Measurements from ENCODE around the gene TRMT61A. TPM values are rescaled to one million over a fixed set of nuclear protein-coding genes. Genes with fewer than 3 reads are reported as not detected.

TRMT61A gene
- total and polyA plus RNA-seq, 2 experiments from 2014 or later, result 13.3 to 15.0 TPM

GRCh38 chr14:103532216-103533136 is 3.5 kb downstream of the TRMT61A start:
- Histone ChIP-seq H3K9ac (no peak overlapping the region), H3K9me3 (ENCODE audit: low read depth) (no peaks in the 10 kb centered on the region), H3F3A (ENCODE audit: insufficient read depth) (no peaks in the 10 kb centered on the region), H4K20me1 (ENCODE audit: insufficient read depth) (no peaks in the 10 kb centered on the region), H3K9me2 (ENCODE audit: insufficient read depth) (no peaks in the 10 kb centered on the region), H3K36me3 (ENCODE audit: low read depth) (no peaks in the 10 kb centered on the region), H3K27me3 (replicated peaks; ENCODE audit: insufficient read depth) (no peaks in the 10 kb centered on the region), H3K27ac (no peak overlapping the region), H3K4me3 (no peak overlapping the region), H3K4me1 (ENCODE audit: insufficient read depth) (peaks cover 15% of the 10 kb centered on the region; the same call in 1 of the 2 replicates), H3K79me2 (ENCODE audit: insufficient read depth) (peaks cover 30% of the 10 kb centered on the region), H3K4me2 (ENCODE audit: unreplicated experiment) (no peak overlapping the region), H2AFZ (no peak overlapping the region)
- in situ Hi-C loops (cut with MboI), result no loop called here
- WGBS, 2 experiments (ENCODE audit: low coverage in 1 of 2, low lambda C conversion rate in 2 of 2, missing lambda C conversion rate in 2 of 2), result 90 to 93% methylated on average over 27 to 32 of the region's 32 CpGs
- no peak for DNase-seq
- TF ChIP-seq EZH2phosphoT487 (IDR thresholded peaks at IDR 0.05; ENCODE audit: insufficient read depth, low read depth) (no peak), EZH2 (IDR thresholded peaks at IDR 0.05; ENCODE audit: insufficient read depth, poor library complexity, severe bottlenecking) (no peak)

- no peaks in the 10 kb centered on the region for H3F3A ChIP-seq (ENCODE audit: insufficient read depth)
- DNase-seq, result no peak
- H4K20me1 ChIP-seq (ENCODE audit: insufficient read depth), result no peaks in the 10 kb centered on the region
- in situ Hi-C loops (cut with MboI), result no loop called here
- H3K79me2 ChIP-seq (ENCODE audit: insufficient read depth), result peaks cover 30% of the 10 kb centered on the region
- H3K4me2 ChIP-seq (ENCODE audit: unreplicated experiment), result no peak overlapping the region
- H3K4me3 ChIP-seq, result no peak overlapping the region
- WGBS, 2 experiments (ENCODE audit: low coverage in 1 of 2, low lambda C conversion rate in 2 of 2, missing lambda C conversion rate in 2 of 2), result 87 to 89% methylated on average over 22 to 23 of the region's 23 CpGs
- H3K36me3 ChIP-seq (ENCODE audit: low read depth), result no peaks in the 10 kb centered on the region
- H3K9me2 ChIP-seq (ENCODE audit: insufficient read depth), result no peaks in the 10 kb centered on the region
- H3K4me1 ChIP-seq (ENCODE audit: insufficient read depth), result peaks cover 9% of the 10 kb centered on the region; the same call in 1 of the 2 replicates
- no peak overlapping the region for H3K9ac ChIP-seq
- no peaks in the 10 kb centered on the region for H3K9me3 ChIP-seq (ENCODE audit: low read depth)
- H3K27me3 ChIP-seq (replicated peaks; ENCODE audit: insufficient read depth), result no peaks in the 10 kb centered on the region
- H2AFZ ChIP-seq, result no peak overlapping the region
- H3K27ac ChIP-seq, result no peak overlapping the region
- no peak for TF ChIP-seq EZH2phosphoT487 (IDR thresholded peaks at IDR 0.05; ENCODE audit: insufficient read depth, low read depth)
- TF ChIP-seq EZH2 (IDR thresholded peaks at IDR 0.05; ENCODE audit: insufficient read depth, poor library complexity, severe bottlenecking), result no peak
These were observed 4.4 kb downstream of the TRMT61A start for GRCh38 chr14:103533137-103533998.

- Histone ChIP-seq H4K20me1 (ENCODE audit: insufficient read depth) (no peaks in the 10 kb centered on the region), H3K79me2 (ENCODE audit: insufficient read depth) (peaks cover 30% of the 10 kb centered on the region), H3K9me2 (ENCODE audit: insufficient read depth) (no peaks in the 10 kb centered on the region), H3K27ac (no peak overlapping the region), H3K36me3 (ENCODE audit: low read depth) (no peaks in the 10 kb centered on the region), H3K9me3 (ENCODE audit: low read depth) (no peaks in the 10 kb centered on the region), H3K9ac (no peak overlapping the region), H3K4me1 (ENCODE audit: insufficient read depth) (0 out of 2 replicates have a peak, but pooled peaks cover 7% of the 10 kb centered on the region), H3K4me3 (no peak overlapping the region), H3F3A (ENCODE audit: insufficient read depth) (no peaks in the 10 kb centered on the region), H2AFZ (no peak overlapping the region), H3K4me2 (ENCODE audit: unreplicated experiment) (no peak overlapping the region), H3K27me3 (replicated peaks; ENCODE audit: insufficient read depth) (no peaks in the 10 kb centered on the region)
- in situ Hi-C loops (cut with MboI), result no loop called here
- no peak for DNase-seq
- TF ChIP-seq EZH2phosphoT487 (IDR thresholded peaks at IDR 0.05; ENCODE audit: insufficient read depth, low read depth) (no peak), EZH2 (IDR thresholded peaks at IDR 0.05; ENCODE audit: insufficient read depth, poor library complexity, severe bottlenecking) (no peak)
- 88 to 91% methylated on average over 23 to 24 of the region's 25 CpGs for WGBS, 2 experiments (ENCODE audit: low coverage in 1 of 2, low lambda C conversion rate in 2 of 2, missing lambda C conversion rate in 2 of 2)
These were observed 5.1 kb downstream of the TRMT61A start for GRCh38 chr14:103533999-103534575.

GRCh38 chr14:103534576-103535061 is 5.6 kb downstream of the TRMT61A start:
- no peak overlapping the region for H2AFZ ChIP-seq
- no peak overlapping the region for H3K4me3 ChIP-seq
- no peak overlapping the region for H3K9ac ChIP-seq
- 93 to 94% methylated on average over 17 to 22 of the region's 22 CpGs for WGBS, 2 experiments (ENCODE audit: low coverage in 1 of 2, low lambda C conversion rate in 2 of 2, missing lambda C conversion rate in 2 of 2)
- in situ Hi-C loops (cut with MboI), result no loop called here
- no peaks in the 10 kb centered on the region for H3K27me3 ChIP-seq (replicated peaks; ENCODE audit: insufficient read depth)
- no peak for DNase-seq
- H3F3A ChIP-seq (ENCODE audit: insufficient read depth), result no peaks in the 10 kb centered on the region
- TF ChIP-seq EZH2phosphoT487 (IDR thresholded peaks at IDR 0.05; ENCODE audit: insufficient read depth, low read depth) (no peak), EZH2 (IDR thresholded peaks at IDR 0.05; ENCODE audit: insufficient read depth, poor library complexity, severe bottlenecking) (no peak)
- H3K9me2 ChIP-seq (ENCODE audit: insufficient read depth), result no peaks in the 10 kb centered on the region
- no peaks in the 10 kb centered on the region for H3K9me3 ChIP-seq (ENCODE audit: low read depth)
- H4K20me1 ChIP-seq (ENCODE audit: insufficient read depth), result no peaks in the 10 kb centered on the region
- H3K27ac ChIP-seq, result no peak overlapping the region
- peaks cover 24% of the 10 kb centered on the region for H3K79me2 ChIP-seq (ENCODE audit: insufficient read depth)
- 0 out of 2 replicates have a peak, but pooled peaks cover 7% of the 10 kb centered on the region for H3K4me1 ChIP-seq (ENCODE audit: insufficient read depth)
- H3K4me2 ChIP-seq (ENCODE audit: unreplicated experiment), result no peak overlapping the region
- H3K36me3 ChIP-seq (ENCODE audit: low read depth), result no peaks in the 10 kb centered on the region
